ENCODE results near the gene ZBTB12. TPM values are rescaled to one million over a fixed set of nuclear protein-coding genes. Genes with fewer than 3 reads are reported as not detected.

ZBTB12 gene
- total and polyA plus RNA-seq, 2 of the 13 experiments (the other 11 are each of a cell fraction or from before 2014, with no cell fraction given), result 4.8 to 6.0 TPM

DNA sequence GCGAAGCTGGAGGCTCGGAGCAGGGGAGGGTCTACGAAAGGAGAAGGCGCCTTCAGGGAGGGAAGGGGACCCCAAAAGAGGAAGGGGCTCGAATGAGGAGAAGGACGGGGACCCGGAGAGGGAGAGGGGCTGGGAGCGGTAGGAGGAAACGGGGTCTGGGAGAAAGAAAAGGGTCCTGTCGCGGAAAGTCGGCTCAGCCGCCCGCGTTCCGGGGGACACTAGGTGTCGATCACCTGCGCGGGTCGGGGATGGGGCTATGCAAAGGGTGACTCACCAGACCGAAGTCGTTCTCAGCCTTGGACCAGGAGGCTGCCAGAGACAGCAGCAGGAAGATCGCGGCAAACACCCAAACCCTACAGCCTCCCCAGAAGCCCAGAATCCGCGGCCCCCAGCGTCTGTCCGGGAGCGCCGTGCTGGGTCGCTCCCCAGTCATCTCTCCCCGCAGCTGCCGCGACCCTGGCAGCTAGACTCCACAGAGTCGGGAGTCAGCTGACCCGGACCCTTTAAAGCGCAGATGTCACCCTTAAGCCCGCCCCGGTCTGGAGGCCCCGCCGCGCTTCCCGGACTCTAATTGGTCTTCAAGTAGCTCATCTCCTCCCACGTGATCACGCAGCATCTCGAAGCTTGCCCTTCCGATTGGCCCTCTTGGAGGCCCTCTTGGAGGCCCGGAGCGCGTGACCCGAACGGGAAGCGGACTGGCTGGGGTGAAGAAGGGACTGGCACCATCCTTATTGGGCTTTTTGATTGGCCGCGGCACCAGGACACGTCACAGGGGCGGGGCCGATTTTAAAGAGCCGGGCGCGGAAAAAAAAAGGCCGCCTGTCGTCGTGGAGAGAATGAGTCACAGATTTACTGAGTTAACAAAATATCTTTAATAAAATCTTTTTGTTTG, 39.3 kb downstream of the ZBTB12 start, which contains the start of gene NEU1 (continued):
- TF ChIP-seq, protein P1, sequence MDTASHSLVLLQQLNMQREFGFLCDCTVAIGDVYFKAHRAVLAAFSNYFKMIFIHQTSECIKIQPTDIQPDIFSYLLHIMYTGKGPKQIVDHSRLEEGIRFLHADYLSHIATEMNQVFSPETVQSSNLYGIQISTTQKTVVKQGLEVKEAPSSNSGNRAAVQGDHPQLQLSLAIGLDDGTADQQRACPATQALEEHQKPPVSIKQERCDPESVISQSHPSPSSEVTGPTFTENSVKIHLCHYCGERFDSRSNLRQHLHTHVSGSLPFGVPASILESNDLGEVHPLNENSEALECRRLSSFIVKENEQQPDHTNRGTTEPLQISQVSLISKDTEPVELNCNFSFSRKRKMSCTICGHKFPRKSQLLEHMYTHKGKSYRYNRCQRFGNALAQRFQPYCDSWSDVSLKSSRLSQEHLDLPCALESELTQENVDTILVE (CRISPR knock-in tag; IDR thresholded peaks at IDR 0.05), result no peak
- TF ChIP-seq PREB (CRISPR knock-in tag; IDR thresholded peaks at IDR 0.05) (peak; percentile 26; the same call in 1 of the 2 replicates), ZNF672 (CRISPR knock-in tag; IDR thresholded peaks at IDR 0.05) (no peak), SRSF4 (IDR thresholded peaks at IDR 0.05; ENCODE audit: low read depth, low read length, poor library complexity, severe bottlenecking) (no peak), NONO (IDR thresholded peaks at IDR 0.05) (no peak), NONO (CRISPR knock-in tag; conservative IDR thresholded peaks at IDR 0.05) (peak; percentile 83), SMC3 (IDR thresholded peaks at IDR 0.05; ENCODE audit: low read length) (no peak), ZNF263 (CRISPR knock-in tag; IDR thresholded peaks at IDR 0.05) (0 out of 2 replicates have a peak, but pooled peaks have one; percentile 41), CENPT (CRISPR knock-in tag; IDR thresholded peaks at IDR 0.05; ENCODE audit: low read depth) (no peak), HMG20A (CRISPR knock-in tag; IDR thresholded peaks at IDR 0.05; ENCODE audit: borderline replicate concordance) (no peak), TEAD2 (CRISPR knock-in tag; IDR thresholded peaks at IDR 0.05) (no peak), ZNF879 (CRISPR knock-in tag; IDR thresholded peaks at IDR 0.05) (peak; percentile 92), ARHGAP35 (CRISPR knock-in tag; IDR thresholded peaks at IDR 0.05; ENCODE audit: borderline replicate concordance) (peak; percentile 22; the same call in 1 of the 2 replicates), MAFG (CRISPR knock-in tag; IDR thresholded peaks at IDR 0.05) (peak; percentile 51), TAF1 (CRISPR knock-in tag; IDR thresholded peaks at IDR 0.05) (peak; percentile 99)
- TF ChIP-seq, protein P2, sequence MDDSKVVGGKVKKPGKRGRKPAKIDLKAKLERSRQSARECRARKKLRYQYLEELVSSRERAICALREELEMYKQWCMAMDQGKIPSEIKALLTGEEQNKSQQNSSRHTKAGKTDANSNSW (CRISPR knock-in tag; IDR thresholded peaks at IDR 0.05; ENCODE audit: borderline replicate concordance), result peak; percentile 19; the same call in 1 of the 2 replicates
- TF ChIP-seq, protein P3, sequence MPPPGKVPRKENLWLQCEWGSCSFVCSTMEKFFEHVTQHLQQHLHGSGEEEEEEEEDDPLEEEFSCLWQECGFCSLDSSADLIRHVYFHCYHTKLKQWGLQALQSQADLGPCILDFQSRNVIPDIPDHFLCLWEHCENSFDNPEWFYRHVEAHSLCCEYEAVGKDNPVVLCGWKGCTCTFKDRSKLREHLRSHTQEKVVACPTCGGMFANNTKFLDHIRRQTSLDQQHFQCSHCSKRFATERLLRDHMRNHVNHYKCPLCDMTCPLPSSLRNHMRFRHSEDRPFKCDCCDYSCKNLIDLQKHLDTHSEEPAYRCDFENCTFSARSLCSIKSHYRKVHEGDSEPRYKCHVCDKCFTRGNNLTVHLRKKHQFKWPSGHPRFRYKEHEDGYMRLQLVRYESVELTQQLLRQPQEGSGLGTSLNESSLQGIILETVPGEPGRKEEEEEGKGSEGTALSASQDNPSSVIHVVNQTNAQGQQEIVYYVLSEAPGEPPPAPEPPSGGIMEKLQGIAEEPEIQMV (CRISPR knock-in tag; IDR thresholded peaks at IDR 0.05; ENCODE audit: low read depth), result peak; percentile 91
- TF ChIP-seq, protein P4, sequence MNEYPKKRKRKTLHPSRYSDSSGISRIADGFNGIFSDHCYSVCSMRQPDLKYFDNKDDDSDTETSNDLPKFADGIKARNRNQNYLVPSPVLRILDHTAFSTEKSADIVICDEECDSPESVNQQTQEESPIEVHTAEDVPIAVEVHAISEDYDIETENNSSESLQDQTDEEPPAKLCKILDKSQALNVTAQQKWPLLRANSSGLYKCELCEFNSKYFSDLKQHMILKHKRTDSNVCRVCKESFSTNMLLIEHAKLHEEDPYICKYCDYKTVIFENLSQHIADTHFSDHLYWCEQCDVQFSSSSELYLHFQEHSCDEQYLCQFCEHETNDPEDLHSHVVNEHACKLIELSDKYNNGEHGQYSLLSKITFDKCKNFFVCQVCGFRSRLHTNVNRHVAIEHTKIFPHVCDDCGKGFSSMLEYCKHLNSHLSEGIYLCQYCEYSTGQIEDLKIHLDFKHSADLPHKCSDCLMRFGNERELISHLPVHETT (CRISPR knock-in tag; conservative IDR thresholded peaks at IDR 0.05), result peak; percentile 72; the same call in 1 of the 2 replicates
- TF ChIP-seq, protein P5, sequence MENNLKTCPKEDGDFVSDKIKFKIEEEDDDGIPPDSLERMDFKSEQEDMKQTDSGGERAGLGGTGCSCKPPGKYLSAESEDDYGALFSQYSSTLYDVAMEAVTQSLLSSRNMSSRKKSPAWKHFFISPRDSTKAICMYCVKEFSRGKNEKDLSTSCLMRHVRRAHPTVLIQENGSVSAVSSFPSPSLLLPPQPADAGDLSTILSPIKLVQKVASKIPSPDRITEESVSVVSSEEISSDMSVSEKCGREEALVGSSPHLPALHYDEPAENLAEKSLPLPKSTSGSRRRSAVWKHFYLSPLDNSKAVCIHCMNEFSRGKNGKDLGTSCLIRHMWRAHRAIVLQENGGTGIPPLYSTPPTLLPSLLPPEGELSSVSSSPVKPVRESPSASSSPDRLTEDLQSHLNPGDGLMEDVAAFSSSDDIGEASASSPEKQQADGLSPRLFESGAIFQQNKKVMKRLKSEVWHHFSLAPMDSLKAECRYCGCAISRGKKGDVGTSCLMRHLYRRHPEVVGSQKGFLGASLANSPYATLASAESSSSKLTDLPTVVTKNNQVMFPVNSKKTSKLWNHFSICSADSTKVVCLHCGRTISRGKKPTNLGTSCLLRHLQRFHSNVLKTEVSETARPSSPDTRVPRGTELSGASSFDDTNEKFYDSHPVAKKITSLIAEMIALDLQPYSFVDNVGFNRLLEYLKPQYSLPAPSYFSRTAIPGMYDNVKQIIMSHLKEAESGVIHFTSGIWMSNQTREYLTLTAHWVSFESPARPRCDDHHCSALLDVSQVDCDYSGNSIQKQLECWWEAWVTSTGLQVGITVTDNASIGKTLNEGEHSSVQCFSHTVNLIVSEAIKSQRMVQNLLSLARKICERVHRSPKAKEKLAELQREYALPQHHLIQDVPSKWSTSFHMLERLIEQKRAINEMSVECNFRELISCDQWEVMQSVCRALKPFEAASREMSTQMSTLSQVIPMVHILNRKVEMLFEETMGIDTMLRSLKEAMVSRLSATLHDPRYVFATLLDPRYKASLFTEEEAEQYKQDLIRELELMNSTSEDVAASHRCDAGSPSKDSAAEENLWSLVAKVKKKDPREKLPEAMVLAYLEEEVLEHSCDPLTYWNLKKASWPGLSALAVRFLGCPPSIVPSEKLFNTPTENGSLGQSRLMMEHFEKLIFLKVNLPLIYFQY (CRISPR knock-in tag; IDR thresholded peaks at IDR 0.05; ENCODE audit: borderline replicate concordance), result peak; percentile 94

Data from HepG2 (cell line).